Omental fat pad (tissue), 4 donors: ENCODE data around the gene DBNL. TPM values are rescaled to one million over a fixed set of nuclear protein-coding genes. Genes with fewer than 3 reads are reported as not detected.

ENCODE experiments used
- ATAC-seq: fragments of 150-250 bp; one replicate; pipeline ENCODE4 v1.9.1; 2016; ENCODE audit warnings: mild to moderate bottlenecking, moderate library complexity; ENCODE audit not compliant: low FRiP score
- DNase-seq: peaks from one replicate; pipeline ENCODE4 v3.0.0-alpha.2; 2019; ENCODE audit warnings: low spot score
- CTCF ChIP-seq, 3 donors: fragments of 450-650 bp; IDR thresholded peaks; one replicate each; pipeline ENCODE4 v1.5.1; 2016 to 2017; ENCODE audit warnings: antibody characterized with exemption in 3 of 3, mild to moderate bottlenecking in 3 of 3, moderate library complexity in 2 of 3
- total RNA-seq, 4 donors: library from RNA; depleted of rRNA; stranded (reverse); fragments of >200 nt; gene quantifications; one replicate each; pipeline ENCODE4 v1.1.0, GENCODE V29; 2016

The DBNL gene
- total RNA-seq, 4 donors from 2014 or later: 106 to 160 (median 127) TPM

GRCh38 chr7:44064791-44065430 lies 20.4 kb downstream of the DBNL start:
- DNase-seq: no peak
- TF ChIP-seq CTCF (IDR thresholded peaks at IDR 0.05): no peak
- ATAC-seq: no peak

GRCh38 chr7:44065431-44066110 lies 21.1 kb downstream of the DBNL start, which contains the start of gene PGAM2:
TSS of gene PGAM2 (minus strand) at chr7:44065567. CDS start at chr7:44065529, 38 bp downstream.
- DNase-seq: no peak
- ATAC-seq: no peak
- TF ChIP-seq CTCF (IDR thresholded peaks at IDR 0.05): no peak

- no peak for DNase-seq
- ATAC-seq: no peak
These were observed 21.6 kb downstream of the DBNL start for GRCh38 chr7:44066111-44066460.

GRCh38 chr7:44066494-44067063 lies 22.1 kb downstream of the DBNL start:
- TF ChIP-seq CTCF (IDR thresholded peaks at IDR 0.05): no peak
- ATAC-seq: no peak
- DNase-seq: no peak

More at GRCh38 chr7:44066111-44066460, 21.6 kb downstream of the DBNL start:
- TF ChIP-seq CTCF (IDR thresholded peaks at IDR 0.05): no peak

- ATAC-seq (no peak), DNase-seq (no peak)
- no peak for TF ChIP-seq CTCF (IDR thresholded peaks at IDR 0.05)
These were observed 22.8 kb downstream of the DBNL start for GRCh38 chr7:44067064-44067951.

- no peak for TF ChIP-seq CTCF (IDR thresholded peaks at IDR 0.05)
- ATAC-seq (no peak), DNase-seq (no peak)
These were observed 23.6 kb downstream of the DBNL start for GRCh38 chr7:44068054-44068453.
